Lower leg skin (tissue), 3 donors: ENCODE data around the gene CLDN34.

ENCODE experiments used
- POLR2A ChIP-seq, 2 donors: fragments of 450-650 bp; IDR thresholded peaks; one replicate each; pipeline ENCODE4 v1.6.1; 2016 to 2017; ENCODE audit warnings: antibody characterized with exemption in 2 of 2, mild to moderate bottlenecking in 1 of 2, moderate library complexity in 1 of 2
- TF ChIP-seq, protein P1 (sequence below), 3 donors: fragments of 450-650 bp; IDR thresholded peaks; one replicate each; pipeline ENCODE4 v1.5.1; 2016; ENCODE audit warnings: antibody characterized with exemption in 3 of 3, mild to moderate bottlenecking in 3 of 3, moderate library complexity in 2 of 3

GRCh38 chrX:9952300-9952699, 14.9 kb upstream of the CLDN34 start:
- TF ChIP-seq POLR2A (IDR thresholded peaks at IDR 0.05): no peak
- TF ChIP-seq, protein P1, sequence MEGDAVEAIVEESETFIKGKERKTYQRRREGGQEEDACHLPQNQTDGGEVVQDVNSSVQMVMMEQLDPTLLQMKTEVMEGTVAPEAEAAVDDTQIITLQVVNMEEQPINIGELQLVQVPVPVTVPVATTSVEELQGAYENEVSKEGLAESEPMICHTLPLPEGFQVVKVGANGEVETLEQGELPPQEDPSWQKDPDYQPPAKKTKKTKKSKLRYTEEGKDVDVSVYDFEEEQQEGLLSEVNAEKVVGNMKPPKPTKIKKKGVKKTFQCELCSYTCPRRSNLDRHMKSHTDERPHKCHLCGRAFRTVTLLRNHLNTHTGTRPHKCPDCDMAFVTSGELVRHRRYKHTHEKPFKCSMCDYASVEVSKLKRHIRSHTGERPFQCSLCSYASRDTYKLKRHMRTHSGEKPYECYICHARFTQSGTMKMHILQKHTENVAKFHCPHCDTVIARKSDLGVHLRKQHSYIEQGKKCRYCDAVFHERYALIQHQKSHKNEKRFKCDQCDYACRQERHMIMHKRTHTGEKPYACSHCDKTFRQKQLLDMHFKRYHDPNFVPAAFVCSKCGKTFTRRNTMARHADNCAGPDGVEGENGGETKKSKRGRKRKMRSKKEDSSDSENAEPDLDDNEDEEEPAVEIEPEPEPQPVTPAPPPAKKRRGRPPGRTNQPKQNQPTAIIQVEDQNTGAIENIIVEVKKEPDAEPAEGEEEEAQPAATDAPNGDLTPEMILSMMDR (IDR thresholded peaks at IDR 0.05): no peak
